Osteoblast (primary cell): ENCODE data around the gene SPOP. TPM values are rescaled to one million over a fixed set of nuclear protein-coding genes. Genes with fewer than 3 reads are reported as not detected.

Experiments
- DNase-seq: peaks from one replicate; pipeline ENCODE4 v3.0.0; 2011; ENCODE audit warnings: low spot score, mixed read lengths; ENCODE audit not compliant: insufficient read length; ENCODE audit errors: missing footprints
- H2AFZ ChIP-seq: 2 replicates; pipeline ENCODE4 v1.6.0; 2011; ENCODE audit warnings: mild to moderate bottlenecking, low read length
- H3K27ac ChIP-seq: 2 replicates; pipeline ENCODE4 v1.5.1; 2011; ENCODE audit warnings: mild to moderate bottlenecking, low read depth, low read length, moderate library complexity
- H3K27me3 ChIP-seq: 2 replicates; pipeline ENCODE4 v1.6.0; 2012; ENCODE audit warnings: mild to moderate bottlenecking, control low read depth, inconsistent platforms, low read length, moderate library complexity; ENCODE audit not compliant: insufficient read depth
- H3K36me3 ChIP-seq: 2 replicates; pipeline ENCODE4 v1.5.1; 2011; ENCODE audit warnings: mild to moderate bottlenecking, low read length, control low read depth, moderate library complexity; ENCODE audit not compliant: insufficient read depth
- H3K4me1 ChIP-seq: 2 replicates; pipeline ENCODE4 v1.5.1; 2011; ENCODE audit warnings: mild to moderate bottlenecking, low read length, control low read depth, moderate library complexity; ENCODE audit not compliant: insufficient read depth
- H3K4me2 ChIP-seq: 2 replicates; pipeline ENCODE4 v1.6.0; 2011; ENCODE audit warnings: mild to moderate bottlenecking, low read length; ENCODE audit not compliant: insufficient read depth
- H3K4me3 ChIP-seq: fragments of 200-600 bp; sonication (generic); 3 replicates; pipeline ENCODE4 v1.5.1; 2012; ENCODE audit warnings: mild to moderate bottlenecking, low read length, inconsistent platforms; ENCODE audit not compliant: insufficient read depth
- H3K79me2 ChIP-seq: 2 replicates; pipeline ENCODE4 v1.6.0; 2012; ENCODE audit warnings: mild to moderate bottlenecking, low read length, control low read depth, inconsistent platforms; ENCODE audit not compliant: insufficient read depth
- H3K9me3 ChIP-seq: 2 replicates; pipeline ENCODE4 v1.5.1; 2011; ENCODE audit warnings: low read depth, low read length, control low read depth
- H4K20me1 ChIP-seq: 2 replicates; pipeline ENCODE4 v1.6.0; 2012; ENCODE audit warnings: mild to moderate bottlenecking, low read length, control low read depth; ENCODE audit not compliant: insufficient read depth
- total RNA-seq: library from RNA; depleted of rRNA; stranded (reverse); fragments of >200 nt; gene quantifications from 2 replicates; pipeline ENCODE4 v1.2.3, GENCODE V29; 2012
- TF ChIP-seq, protein P1 (sequence below): IDR thresholded peaks from 2 replicates; pipeline ENCODE4 v1.5.1; 2011; ENCODE audit warnings: mild to moderate bottlenecking, low read depth, low read length, moderate library complexity; ENCODE audit errors: extremely low read depth

SPOP gene
- total RNA-seq, 1 donor = 55.7 TPM

GRCh38 chr17:49578952-49579500, 98.9 kb downstream of the SPOP start:
- Histone ChIP-seq H3K27ac (no peak overlapping the region), H3K4me2 (no peak overlapping the region), H3K79me2 (no peaks in the 10 kb centered on the region), H2AFZ (no peak overlapping the region), H3K36me3 (no peaks in the 10 kb centered on the region), H3K4me1 (peaks cover 12% of the 10 kb centered on the region), H3K4me3 (no peak overlapping the region), H3K27me3 (peaks cover 13% of the 10 kb centered on the region), H4K20me1 (no peaks in the 10 kb centered on the region), H3K9me3 (no peaks in the 10 kb centered on the region)
- peak; percentile 26 for DNase-seq
- TF ChIP-seq, protein P1, sequence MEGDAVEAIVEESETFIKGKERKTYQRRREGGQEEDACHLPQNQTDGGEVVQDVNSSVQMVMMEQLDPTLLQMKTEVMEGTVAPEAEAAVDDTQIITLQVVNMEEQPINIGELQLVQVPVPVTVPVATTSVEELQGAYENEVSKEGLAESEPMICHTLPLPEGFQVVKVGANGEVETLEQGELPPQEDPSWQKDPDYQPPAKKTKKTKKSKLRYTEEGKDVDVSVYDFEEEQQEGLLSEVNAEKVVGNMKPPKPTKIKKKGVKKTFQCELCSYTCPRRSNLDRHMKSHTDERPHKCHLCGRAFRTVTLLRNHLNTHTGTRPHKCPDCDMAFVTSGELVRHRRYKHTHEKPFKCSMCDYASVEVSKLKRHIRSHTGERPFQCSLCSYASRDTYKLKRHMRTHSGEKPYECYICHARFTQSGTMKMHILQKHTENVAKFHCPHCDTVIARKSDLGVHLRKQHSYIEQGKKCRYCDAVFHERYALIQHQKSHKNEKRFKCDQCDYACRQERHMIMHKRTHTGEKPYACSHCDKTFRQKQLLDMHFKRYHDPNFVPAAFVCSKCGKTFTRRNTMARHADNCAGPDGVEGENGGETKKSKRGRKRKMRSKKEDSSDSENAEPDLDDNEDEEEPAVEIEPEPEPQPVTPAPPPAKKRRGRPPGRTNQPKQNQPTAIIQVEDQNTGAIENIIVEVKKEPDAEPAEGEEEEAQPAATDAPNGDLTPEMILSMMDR = no peak

GRCh38 chr17:49578414-49578813, 99.5 kb downstream of the SPOP start:
- Histone ChIP-seq H4K20me1 (no peaks in the 10 kb centered on the region), H3K27ac (no peak overlapping the region), H3K9me3 (no peaks in the 10 kb centered on the region), H3K36me3 (no peaks in the 10 kb centered on the region), H3K79me2 (no peaks in the 10 kb centered on the region), H3K27me3 (peaks cover 13% of the 10 kb centered on the region), H3K4me3 (no peak overlapping the region), H3K4me1 (peaks cover 11% of the 10 kb centered on the region), H3K4me2 (no peak overlapping the region), H2AFZ (no peak overlapping the region)
- DNase-seq = peak; percentile 64
- TF ChIP-seq, protein P1 = no peak

- Histone ChIP-seq H2AFZ (no peak overlapping the region), H4K20me1 (no peaks in the 10 kb centered on the region), H3K9me3 (no peaks in the 10 kb centered on the region), H3K27me3 (peaks cover 13% of the 10 kb centered on the region), H3K4me2 (peak overlapping the region; percentile 90), H3K4me1 (peaks cover 9% of the 10 kb centered on the region), H3K4me3 (no peak overlapping the region), H3K36me3 (no peaks in the 10 kb centered on the region), H3K27ac (no peak overlapping the region), H3K79me2 (no peaks in the 10 kb centered on the region)
- peak; percentile 50 for DNase-seq
- TF ChIP-seq, protein P1 = no peak
Measured at GRCh38 chr17:49577963-49578362, 99.9 kb downstream of the SPOP start.

DNA sequence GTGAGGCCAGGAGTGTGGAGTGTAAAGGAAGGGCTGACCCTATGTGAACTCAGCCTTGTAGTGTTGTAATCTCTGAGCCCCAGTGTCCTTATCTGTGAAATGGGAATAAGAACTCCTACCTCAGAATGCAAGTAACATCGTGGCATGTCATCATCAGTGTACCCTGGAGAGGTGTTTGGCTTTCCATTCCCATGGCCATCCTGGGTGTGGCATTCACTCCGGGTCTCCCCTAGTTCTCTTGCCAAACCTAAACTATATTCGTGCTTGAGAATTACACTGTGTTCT, 100.3 kb downstream of the SPOP start:
- TF ChIP-seq, protein P1 = no peak
- H3K27me3 ChIP-seq = peaks cover 13% of the 10 kb centered on the region
- no peak overlapping the region for H3K27ac ChIP-seq
- H3K4me1 ChIP-seq = peaks cover 5% of the 10 kb centered on the region
- no peak overlapping the region for H2AFZ ChIP-seq
- peak; percentile 51 for DNase-seq
- H3K4me3 ChIP-seq = peak overlapping the region; percentile 81
- H3K36me3 ChIP-seq = no peaks in the 10 kb centered on the region
- H4K20me1 ChIP-seq = no peaks in the 10 kb centered on the region
- no peaks in the 10 kb centered on the region for H3K9me3 ChIP-seq
- H3K79me2 ChIP-seq = no peaks in the 10 kb centered on the region
- H3K4me2 ChIP-seq = peak overlapping the region; percentile 90
